ENCODE measurements around the gene NOP16.

DNA sequence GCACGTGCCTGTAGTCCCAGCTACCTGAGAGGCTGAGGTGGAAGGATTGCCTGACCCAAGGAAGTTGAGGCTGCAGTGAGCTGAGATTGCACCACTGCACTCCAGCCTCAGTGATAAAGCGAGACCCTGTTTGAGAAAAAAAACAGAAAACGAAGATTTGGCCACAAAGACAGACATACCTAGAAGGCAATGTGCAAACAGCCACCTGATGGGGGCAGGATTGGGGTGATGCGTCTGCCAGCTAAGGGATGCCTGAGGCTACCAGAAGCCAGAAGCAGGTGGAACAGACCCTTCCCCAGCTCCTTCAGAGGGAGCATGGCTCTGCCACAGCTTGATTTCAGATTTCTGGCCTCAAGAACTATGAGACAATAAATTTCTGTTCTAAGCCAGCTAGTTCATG, 3.1 kb upstream of the NOP16 start:
- TF ChIP-seq CTCF (conservative IDR thresholded peaks at IDR 0.05 in 1 of 2, IDR thresholded peaks at IDR 0.05 in 1 of 2; ENCODE audit: extremely low read depth in 1 of 2, insufficient read depth in 1 of 2, low read depth in 1 of 2, low read length in 2 of 2) (no peak), EZH2 (IDR thresholded peaks at IDR 0.05; ENCODE audit: borderline replicate concordance, low read length) (no peak)

All from mammary epithelial cell (primary cell).